ENCODE results near the gene GGA1. TPM values are rescaled to one million over a fixed set of nuclear protein-coding genes. Genes with fewer than 3 reads are reported as not detected.

The GGA1 gene
- total and polyA plus RNA-seq, 9 of the 15 experiments (the other 6 are each of a cell fraction or from before 2014, with no cell fraction given) = 1.5 to 69.5 (median 31.6) TPM

DNA sequence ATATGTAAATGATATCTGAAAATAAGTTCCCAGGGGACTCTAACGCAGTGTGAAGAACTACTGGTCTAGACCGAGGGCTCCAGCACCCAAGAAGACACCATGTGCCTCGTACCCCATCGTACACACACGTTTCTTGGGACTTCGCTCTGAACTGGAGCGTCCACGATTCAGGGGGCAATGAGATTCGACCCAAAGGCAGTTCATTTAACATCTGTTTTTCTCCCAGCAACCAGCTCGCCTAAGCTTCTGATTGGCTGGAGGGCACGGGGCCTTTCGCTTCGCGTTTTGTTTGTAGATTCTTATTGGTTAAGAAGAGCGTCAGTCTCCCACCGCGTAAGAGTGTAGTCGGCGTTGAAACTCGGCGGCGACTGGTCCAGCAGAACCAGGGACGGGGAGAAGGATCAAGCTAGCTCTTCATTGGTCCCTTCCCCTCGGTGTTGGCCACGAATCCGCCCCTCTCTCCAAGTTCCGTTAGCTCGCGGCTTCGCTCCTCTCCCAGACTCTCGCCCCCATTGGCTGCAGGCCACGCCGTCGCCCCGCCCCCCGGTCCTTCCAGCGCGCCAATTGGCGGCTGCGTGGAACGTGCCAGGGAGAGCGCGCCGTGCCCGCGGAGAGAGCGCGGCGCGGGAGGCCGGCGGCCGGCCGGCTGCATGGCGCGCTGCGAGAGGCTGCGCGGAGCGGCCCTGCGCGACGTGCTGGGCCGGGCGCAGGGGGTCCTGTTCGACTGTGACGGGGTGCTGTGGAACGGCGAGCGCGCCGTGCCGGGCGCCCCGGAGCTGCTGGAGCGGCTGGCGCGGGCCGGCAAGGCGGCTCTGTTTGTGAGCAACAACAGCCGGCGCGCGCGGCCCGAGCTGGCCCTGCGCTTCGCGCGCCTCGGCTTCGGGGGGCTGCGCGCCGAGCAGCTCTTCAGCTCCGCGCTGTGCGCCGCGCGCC, 49.8 kb downstream of the GGA1 start, which contains the start of gene PDXP (continued):
- TF ChIP-seq TEAD1 (CRISPR knock-in tag; IDR thresholded peaks at IDR 0.05) (peak in 1 of 2 experiments; percentile 43; a peak in 1 of 4 replicates), PHB2 (IDR thresholded peaks at IDR 0.05; ENCODE audit: low read depth) (no peak), CHD2 (IDR thresholded peaks at IDR 0.05; ENCODE audit: low read depth, low read length) (peak; percentile 74), CEBPB (tag; IDR thresholded peaks at IDR 0.05) (no peak), MIER1 (IDR thresholded peaks at IDR 0.05; ENCODE audit: low read depth) (no peak), GABPA (tag; conservative IDR thresholded peaks at IDR 0.05; ENCODE audit: low read depth) (peak; percentile 61), CBFA2T2 (conservative IDR thresholded peaks at IDR 0.05) (no peak), ZBTB1 (CRISPR knock-in tag; IDR thresholded peaks at IDR 0.05; ENCODE audit: borderline replicate concordance, low read depth) (no peak), BHLHE40 (IDR thresholded peaks at IDR 0.05; ENCODE audit: low read length) (peak; percentile 95), HDAC2 (IDR thresholded peaks at IDR 0.05) (no peak), SREBF2 (CRISPR knock-in tag; IDR thresholded peaks at IDR 0.05) (no peak), CBX2 (IDR thresholded peaks at IDR 0.05; ENCODE audit: insufficient read depth, low read length, poor library complexity, severe bottlenecking) (no peak), GATAD2B (IDR thresholded peaks at IDR 0.05; ENCODE audit: borderline replicate concordance) (peak; percentile 67; the same call in 1 of the 2 replicates), YBX1 (IDR thresholded peaks at IDR 0.05) (no peak), FOXJ2 (tag; IDR thresholded peaks at IDR 0.05) (no peak), PCBP1 (IDR thresholded peaks at IDR 0.05; ENCODE audit: low read depth, low read length, poor library complexity, severe bottlenecking) (no peak), OTX1 (CRISPR knock-in tag; IDR thresholded peaks at IDR 0.05) (no peak), BRD9 (IDR thresholded peaks at IDR 0.05; ENCODE audit: low read depth, partially characterized antibody) (no peak), PURB (CRISPR knock-in tag; IDR thresholded peaks at IDR 0.05; ENCODE audit: low read depth) (no peak), SP2 (IDR thresholded peaks at IDR 0.05; ENCODE audit: extremely low read depth, low read depth, low read length, poor library complexity, severe bottlenecking) (peak; percentile 75), KDM5B (IDR thresholded peaks at IDR 0.05; ENCODE audit: insufficient replicate concordance, low read depth, low read length) (peak; percentile 54), WHSC1 (IDR thresholded peaks at IDR 0.05; ENCODE audit: low read length) (no peak)
- TF ChIP-seq, protein P1, sequence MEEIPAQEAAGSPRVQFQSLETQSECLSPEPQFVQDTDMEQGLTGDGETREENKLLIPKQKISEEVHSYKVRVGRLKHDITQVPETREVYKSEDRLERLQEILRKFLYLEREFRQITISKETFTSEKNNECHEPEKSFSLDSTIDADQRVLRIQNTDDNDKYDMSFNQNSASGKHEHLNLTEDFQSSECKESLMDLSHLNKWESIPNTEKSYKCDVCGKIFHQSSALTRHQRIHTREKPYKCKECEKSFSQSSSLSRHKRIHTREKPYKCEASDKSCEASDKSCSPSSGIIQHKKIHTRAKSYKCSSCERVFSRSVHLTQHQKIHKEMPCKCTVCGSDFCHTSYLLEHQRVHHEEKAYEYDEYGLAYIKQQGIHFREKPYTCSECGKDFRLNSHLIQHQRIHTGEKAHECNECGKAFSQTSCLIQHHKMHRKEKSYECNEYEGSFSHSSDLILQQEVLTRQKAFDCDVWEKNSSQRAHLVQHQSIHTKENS (CRISPR knock-in tag; IDR thresholded peaks at IDR 0.05) = no peak
- TF ChIP-seq, protein P2, sequence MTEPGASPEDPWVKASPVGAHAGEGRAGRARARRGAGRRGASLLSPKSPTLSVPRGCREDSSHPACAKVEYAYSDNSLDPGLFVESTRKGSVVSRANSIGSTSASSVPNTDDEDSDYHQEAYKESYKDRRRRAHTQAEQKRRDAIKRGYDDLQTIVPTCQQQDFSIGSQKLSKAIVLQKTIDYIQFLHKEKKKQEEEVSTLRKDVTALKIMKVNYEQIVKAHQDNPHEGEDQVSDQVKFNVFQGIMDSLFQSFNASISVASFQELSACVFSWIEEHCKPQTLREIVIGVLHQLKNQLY (CRISPR knock-in tag; conservative IDR thresholded peaks at IDR 0.05) = no peak
- TF ChIP-seq, protein P3, sequence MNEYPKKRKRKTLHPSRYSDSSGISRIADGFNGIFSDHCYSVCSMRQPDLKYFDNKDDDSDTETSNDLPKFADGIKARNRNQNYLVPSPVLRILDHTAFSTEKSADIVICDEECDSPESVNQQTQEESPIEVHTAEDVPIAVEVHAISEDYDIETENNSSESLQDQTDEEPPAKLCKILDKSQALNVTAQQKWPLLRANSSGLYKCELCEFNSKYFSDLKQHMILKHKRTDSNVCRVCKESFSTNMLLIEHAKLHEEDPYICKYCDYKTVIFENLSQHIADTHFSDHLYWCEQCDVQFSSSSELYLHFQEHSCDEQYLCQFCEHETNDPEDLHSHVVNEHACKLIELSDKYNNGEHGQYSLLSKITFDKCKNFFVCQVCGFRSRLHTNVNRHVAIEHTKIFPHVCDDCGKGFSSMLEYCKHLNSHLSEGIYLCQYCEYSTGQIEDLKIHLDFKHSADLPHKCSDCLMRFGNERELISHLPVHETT (CRISPR knock-in tag; conservative IDR thresholded peaks at IDR 0.05 in 1 of 2, IDR thresholded peaks at IDR 0.05 in 1 of 2) = peak in 1 of 2 experiments; percentile 61; a peak in 2 of 4 replicates

Data from K562 (cell line).